K562 (cell line): ENCODE data around the gene VAC14. TPM values are rescaled to one million over a fixed set of nuclear protein-coding genes. Genes with fewer than 3 reads are reported as not detected.
"Not testable (repeated sequence)": the region's sequence is repeated elsewhere in the genome, so short reads cannot be mapped to it uniquely, and the experiment has no call there.

Source experiments
- ATAC-seq: fragments of 200-7000 bp; cut with Tn5 transposase; 3 replicates; pipeline ENCODE4 v1.9.1; 2020; ENCODE audit warnings: moderate library complexity
- BruUV-seq: library from RNA; stranded (reverse); fragments of 400-500 nt; replicated peaks from 2 replicates; lab custom pipeline; 2021; lab: Mats Ljungman, UMichigan
- CTCF ChIA-PET: fragments of 300-600 bp; formaldehyde crosslinking; extraction: SDS; loops from one replicate; lab custom pipeline; 2021; ENCODE audit warnings: low intra/inter-chr PET ratio; lab: Yijun Ruan, JAX
- POLR2A ChIA-PET: fragments of 300-600, 350-650 bp; sonication (Branson Sonifier 250); formaldehyde crosslinking; extraction: SDS; loops from one replicate; lab custom pipeline; 2021; ENCODE audit warnings: antibody characterized with exemption, inconsistent platforms; lab: Yijun Ruan, JAX
- DNase-seq, 4 experiments: peaks; one replicate each; pipeline versions ENCODE4 v3.0.0 to v3.0.0-alpha.2; 2011 to 2018; ENCODE audit warnings: low spot score in 3 of 4, mixed read lengths in 3 of 4; ENCODE audit errors: extremely low read depth in 1 of 4
- FAIRE-seq: peaks from 2 replicates; lab custom pipeline; 2011; peaks lifted over from hg19 to GRCh38; lab: Jason Lieb, UNC
- H2AFZ ChIP-seq: 2 replicates; pipeline ENCODE4 v1.6.0; 2011; ENCODE audit warnings: low read depth, low read length, control low read depth, inconsistent platforms
- H3K27ac ChIP-seq: fragments of 200-600 bp; 3 replicates; pipeline ENCODE4 v1.8.0; 2011; ENCODE audit warnings: low read depth, mild to moderate bottlenecking, control low read depth, inconsistent platforms, low read length, moderate library complexity, mixed read lengths; ENCODE audit errors: extremely low read depth
- H3K27me3 ChIP-seq, 2 experiments: fragments of 300-600 bp in 1 of 2; 2 replicates in 1 of 2; 3 replicates in 1 of 2; pipeline versions ENCODE4 v1.6.0 to v1.8.0; 2011; ENCODE audit warnings: inconsistent platforms in 2 of 2, low read length in 2 of 2, mild to moderate bottlenecking in 1 of 2, mixed read lengths in 1 of 2, moderate library complexity in 1 of 2; ENCODE audit not compliant: control insufficient read depth in 2 of 2, insufficient read depth in 2 of 2
- H3K36me3 ChIP-seq: fragments of 300-600 bp; 3 replicates; pipeline ENCODE4 v1.8.0; 2011; ENCODE audit warnings: mild to moderate bottlenecking, low read length, inconsistent platforms; ENCODE audit not compliant: control insufficient read depth, insufficient read depth
- H3K4me1 ChIP-seq, 2 experiments: fragments of 200-600 bp in 1 of 2; replicated peaks in 1 of 2; 2 replicates in 1 of 2; 3 replicates in 1 of 2; pipeline versions ENCODE4 v1.5.1 to v1.8.0; 2011; ENCODE audit warnings: inconsistent platforms in 2 of 2, low read length in 2 of 2, mild to moderate bottlenecking in 1 of 2, mixed read lengths in 1 of 2, moderate library complexity in 1 of 2; ENCODE audit not compliant: control insufficient read depth in 2 of 2, insufficient read depth in 2 of 2
- H3K4me2 ChIP-seq: 2 replicates; pipeline ENCODE4 v1.6.1; 2011; ENCODE audit warnings: low read length, control low read depth, inconsistent platforms, mixed read lengths; ENCODE audit not compliant: insufficient read depth
- H3K4me3 ChIP-seq: fragments of 200-600 bp; sonication (generic), shearing (Covaris generic); 2 replicates; pipeline ENCODE4 v1.5.1; 2016; ENCODE audit warnings: control low read depth, inconsistent platforms
- H3K79me2 ChIP-seq: fragments of 200-600 bp; 3 replicates; pipeline ENCODE4 v1.8.0; 2011; ENCODE audit warnings: low read length, inconsistent platforms; ENCODE audit not compliant: control insufficient read depth, insufficient read depth
- H3K9ac ChIP-seq, 2 experiments: 2 replicates each; pipeline versions ENCODE4 v1.6.0 to v1.6.1; 2011; ENCODE audit warnings: low read depth in 2 of 2, low read length in 2 of 2, control low read depth in 1 of 2, inconsistent platforms in 1 of 2, mild to moderate bottlenecking in 1 of 2, mixed read lengths in 1 of 2; ENCODE audit not compliant: insufficient read depth in 1 of 2
- H3K9me1 ChIP-seq: one replicate; pipeline ENCODE4 v1.6.0; 2011; ENCODE audit warnings: inconsistent platforms, mild to moderate bottlenecking, low read length, moderate library complexity; ENCODE audit not compliant: control insufficient read depth, insufficient read depth
- H3K9me3 ChIP-seq: replicated peaks from 2 replicates; pipeline ENCODE4 v1.5.1; 2011; ENCODE audit warnings: low read depth, low read length, inconsistent platforms; ENCODE audit not compliant: control insufficient read depth, insufficient read depth
- H4K20me1 ChIP-seq: replicated peaks from 2 replicates; pipeline ENCODE4 v1.6.1; 2011; ENCODE audit warnings: low read length, inconsistent platforms, mixed read lengths; ENCODE audit not compliant: control insufficient read depth, insufficient read depth
- ASH1L ChIP-seq: fragments of 450-650 bp; IDR thresholded peaks from 2 replicates; pipeline ENCODE4 v1.6.1; 2018; ENCODE audit warnings: borderline replicate concordance, mild to moderate bottlenecking, low read depth; ENCODE audit not compliant: partially characterized antibody
- C11orf30 ChIP-seq: fragments of 450-650 bp; IDR thresholded peaks from 2 replicates; pipeline ENCODE4 v1.6.1; 2016; ENCODE audit warnings: low read depth, mild to moderate bottlenecking
- CC2D1A ChIP-seq: fragments of 450-650 bp; IDR thresholded peaks from 2 replicates; pipeline ENCODE4 v1.6.1; 2017; ENCODE audit warnings: mild to moderate bottlenecking
- FOS ChIP-seq: IDR thresholded peaks from 3 replicates; pipeline ENCODE4 v1.6.1; 2011; ENCODE audit not compliant: insufficient read length; ENCODE audit errors: extremely low read depth
- MAFG ChIP-seq: fragments of 450-650 bp; conservative IDR thresholded peaks from 2 replicates; pipeline ENCODE4 v1.6.1; 2016; ENCODE audit warnings: missing genetic modification characterization, missing compliant biosample characterization
- NFYB ChIP-seq: IDR thresholded peaks from 2 replicates; pipeline ENCODE4 v1.6.1; 2011; ENCODE audit warnings: mild to moderate bottlenecking, moderate library complexity; ENCODE audit not compliant: insufficient read length; ENCODE audit errors: extremely low read depth
- ZBTB9 ChIP-seq: fragments of 450-650 bp; formaldehyde crosslinking; IDR thresholded peaks from 2 replicates; pipeline ENCODE4 v1.4.0; 2020; ENCODE audit warnings: mild to moderate bottlenecking, moderate library complexity
- ZNF197 ChIP-seq: fragments of 200-800 bp; sonication (Bioruptor generic); IDR thresholded peaks from 2 replicates; pipeline ENCODE4 v1.6.1; 2016; ENCODE audit warnings: low read depth, missing genetic modification characterization, missing compliant biosample characterization
- ZNF316 ChIP-seq: fragments of 450-650 bp; IDR thresholded peaks from 2 replicates; pipeline ENCODE4 v1.6.1; 2016
- ZNF354B ChIP-seq: fragments of 250-450 bp; sonication (Bioruptor Pico); IDR thresholded peaks from 2 replicates; pipeline ENCODE4 v1.4.0; 2020
- WGBS: fragments of 100-300 bp; shearing (Covaris generic); methylation state at CpG from one replicate; pipeline ENCODE4 v1.1.6; 2016; ENCODE audit warnings: low coverage, mixed read lengths; ENCODE audit not compliant: insufficient coverage; ENCODE audit errors: missing lambda C conversion rate; 5-methylcytosine and 5-hydroxymethylcytosine counted together
- in situ Hi-C: fragments of 300-500 bp; cut with MboI; formaldehyde crosslinking; loops from 4 replicates; pipeline ENCODE4 v1.15.0; 2018; ENCODE audit warnings: inconsistent platforms, mixed read lengths
- intact Hi-C: fragments of 100-400 bp; cut with micrococcal nuclease; formaldehyde crosslinking; loops from 2 replicates; pipeline ENCODE4 v1.14.2; 2022
- polyA plus RNA-seq, 8 experiments: library from polyadenylated mRNA; depleted of rRNA in 4 of 8; stranded (reverse) in 5 of 8; unstranded in 3 of 8; fragments of >200 nt; fragmentation: Nextera tagmentation in 2 of 8; fragmentation: Illumina TruSeq in 1 of 8; extraction: Ambion mirVana in 2 of 8; extraction: Trizol in 1 of 8; gene quantifications; 2 replicates each; pipeline versions ENCODE4 v1.2.1 to v1.2.3, GENCODE V29; 2011 to 2014; ENCODE audit warnings: inconsistent platforms in 1 of 8, missing spikeins in 1 of 8
- total RNA-seq, 7 experiments: library from RNA; depleted of rRNA in 6 of 7; stranded (reverse); fragments of >200 nt in 6 of 7; fragmentation: Illumina TruSeq in 2 of 7; extraction: Trizol in 2 of 7; gene quantifications; 2 replicates each; pipeline versions ENCODE4 v1.2.1 to v1.2.3, GENCODE V29; 2011 to 2021; ENCODE audit warnings: low replicate concordance in 1 of 7

The VAC14 gene
- total and polyA plus RNA-seq, 9 of the 15 experiments (the other 6 are each of a cell fraction or from before 2014, with no cell fraction given) = 1.3 to 41.6 (median 26.6) TPM

GRCh38 chr16:70743791-70744190, 57.2 kb downstream of the VAC14 start:
- TF ChIP-seq ZBTB9 = no peak
- TF ChIP-seq ZNF354B = no peak
- TF ChIP-seq ZNF197 = no peak
- H3K4me1 ChIP-seq = peaks cover 33 to 42% of the 10 kb centered on the region in 2 experiments
- H3K4me3 ChIP-seq = no peak overlapping the region
- in situ Hi-C loops = no loop called here
- H2AFZ ChIP-seq = no peak overlapping the region
- no peak for ATAC-seq
- intact Hi-C loops = no loop called here
- no peaks in the 10 kb centered on the region for H3K9me1 ChIP-seq
- no peak overlapping the region for H3K27ac ChIP-seq
- 92% methylated on average over 7 of the region's 10 CpGs for WGBS
- no peak for FAIRE-seq
- no peak overlapping the region for H3K9ac ChIP-seq
- BruUV-seq = no TSS peak
- no peak for DNase-seq
- ChIA-PET POLR2A (no interaction called here), CTCF (no interaction called here)
- no peaks in the 10 kb centered on the region for H3K27me3 ChIP-seq
- H3K36me3 ChIP-seq = peaks cover 43% of the 10 kb centered on the region; the same call in 2 of the 3 replicates
- H3K4me2 ChIP-seq = no peak overlapping the region
- no peaks in the 10 kb centered on the region for H4K20me1 ChIP-seq
- H3K9me3 ChIP-seq = peaks cover 7% of the 10 kb centered on the region; the same call in 1 of the 2 replicates
- H3K79me2 ChIP-seq = no peaks in the 10 kb centered on the region

DNA sequence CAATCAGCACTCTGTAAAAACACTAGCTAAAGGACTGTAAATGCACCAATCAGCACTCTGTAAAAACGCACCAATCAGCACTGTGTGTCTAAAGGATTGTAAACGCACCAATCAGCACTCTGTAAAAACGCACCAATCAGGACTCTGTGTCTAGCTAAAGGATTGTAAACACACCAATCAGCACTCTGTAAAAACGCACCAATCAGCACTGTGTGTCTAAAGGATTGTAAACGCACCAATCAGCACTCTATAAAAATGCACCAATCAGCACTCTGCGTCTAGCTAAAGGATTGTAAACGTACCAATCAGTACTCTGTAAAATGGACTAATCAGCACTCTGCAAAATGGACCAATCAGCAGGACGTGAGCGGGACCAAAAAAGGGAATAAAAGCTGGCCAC, 58.0 kb downstream of the VAC14 start:
- in situ Hi-C loops, H3K4me2 ChIP-seq, H3K4me3 ChIP-seq, DNase-seq, H4K20me1 ChIP-seq, H3K9me3 ChIP-seq, H3K79me2 ChIP-seq, H3K9me1 ChIP-seq, H2AFZ ChIP-seq, CTCF ChIA-PET, H3K27ac ChIP-seq, H3K27me3 ChIP-seq, intact Hi-C loops, H3K9ac ChIP-seq, ATAC-seq, POLR2A ChIA-PET, BruUV-seq: not testable (repeated sequence)
- Histone ChIP-seq H3K4me1 (peaks cover 26 to 43% of the 10 kb centered on the region in 2 experiments), H3K36me3 (peaks cover 44% of the 10 kb centered on the region; the same call in 2 of the 3 replicates)
- TF ChIP-seq ZNF316 = peak; percentile 87
- TF ChIP-seq FOS = peak; percentile 21
- peak; percentile 76 for TF ChIP-seq CC2D1A
- peak; percentile 66 for TF ChIP-seq NFYB
- peak; percentile 81 for TF ChIP-seq ASH1L
- TF ChIP-seq MAFG (tag) = peak; percentile 63
- peak; percentile 58 for TF ChIP-seq C11orf30
- FAIRE-seq = peak; percentile 44
- 91% methylated on average over 9 of the region's 9 CpGs for WGBS
